Measurements from ENCODE around the gene ZNF831.

The ZNF831 gene

DNA sequence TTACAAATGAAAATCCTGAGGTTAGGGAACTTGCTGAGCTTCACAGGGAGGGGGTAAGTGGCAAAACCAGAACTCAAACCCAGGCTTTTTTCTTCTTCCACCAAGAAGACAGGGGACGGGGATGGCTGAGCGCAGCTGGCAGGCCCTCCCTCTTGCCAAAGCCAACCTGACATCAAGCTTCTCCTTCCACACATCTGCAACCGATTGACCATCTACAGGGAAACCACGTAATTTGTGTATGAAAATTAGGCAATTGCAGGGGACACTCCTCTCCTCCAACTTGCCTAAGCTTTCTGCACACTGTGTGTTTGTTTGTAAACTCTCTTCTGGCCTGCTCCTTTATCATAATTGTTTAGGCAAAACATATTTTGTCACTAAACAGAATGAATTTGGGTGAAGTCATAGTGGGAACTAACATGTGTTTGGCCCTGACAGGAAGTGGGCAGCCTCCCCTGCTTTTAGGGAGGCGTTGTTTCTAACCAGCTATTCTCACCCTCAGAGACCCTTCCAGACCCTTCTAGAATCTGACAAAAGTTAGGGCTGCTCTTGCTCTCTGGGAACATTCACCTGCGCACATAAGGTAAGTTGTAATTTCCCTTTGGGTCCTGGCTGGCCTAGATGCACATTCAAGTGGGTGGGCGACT, 18.9 kb downstream of the ZNF831 start:
- peak; percentile 23 for DNase-seq

DNA sequence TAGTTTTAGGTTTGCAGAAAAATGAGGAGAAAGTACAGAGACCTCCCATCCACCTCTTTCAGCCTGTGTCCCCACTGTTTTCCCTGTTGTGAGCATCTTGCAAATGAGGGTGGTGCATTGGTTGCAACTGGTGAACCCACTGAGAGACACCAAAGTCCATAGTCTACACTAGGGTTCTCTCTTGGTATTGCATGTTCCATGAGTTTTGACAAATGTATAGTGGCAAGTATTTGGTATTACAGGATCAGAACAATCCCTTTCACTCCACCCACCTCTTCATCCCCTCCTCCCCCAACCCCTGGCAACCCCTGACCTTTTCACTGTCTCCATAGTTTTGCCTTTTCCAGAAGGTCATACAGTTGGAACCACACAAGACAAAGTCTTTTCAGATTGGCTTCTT, 20.1 kb downstream of the ZNF831 start:
- peak; percentile 28 for DNase-seq

DNA sequence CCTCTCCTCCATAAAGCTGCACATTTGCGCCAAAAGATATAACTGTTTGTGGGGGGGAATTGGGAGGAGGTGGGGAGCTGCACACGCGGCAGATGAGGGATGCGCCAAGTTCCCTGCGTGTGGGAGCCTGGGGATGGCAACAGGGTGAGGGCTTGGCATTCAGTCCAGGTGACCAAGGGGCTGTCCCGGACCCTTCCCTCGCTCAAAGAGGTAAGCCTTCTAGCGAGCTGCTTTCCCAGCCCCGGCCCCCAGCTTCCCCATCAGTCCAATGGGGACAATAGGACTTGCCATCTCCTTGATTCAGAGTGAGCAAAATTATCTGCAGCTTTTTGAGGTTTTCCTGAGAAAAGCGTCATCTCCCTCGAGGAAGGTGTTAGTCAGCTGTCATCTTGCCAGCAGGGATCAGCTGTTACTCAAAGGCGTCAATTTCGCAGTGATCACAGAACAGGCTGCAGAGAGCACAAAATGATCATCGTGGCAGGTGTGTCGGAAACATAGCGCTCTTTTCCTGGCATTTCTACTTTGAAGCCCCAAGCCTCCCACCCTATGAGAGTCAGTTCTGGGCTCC, 21.3 kb downstream of the ZNF831 start:
- DNase-seq: peak; percentile 54

DNA sequence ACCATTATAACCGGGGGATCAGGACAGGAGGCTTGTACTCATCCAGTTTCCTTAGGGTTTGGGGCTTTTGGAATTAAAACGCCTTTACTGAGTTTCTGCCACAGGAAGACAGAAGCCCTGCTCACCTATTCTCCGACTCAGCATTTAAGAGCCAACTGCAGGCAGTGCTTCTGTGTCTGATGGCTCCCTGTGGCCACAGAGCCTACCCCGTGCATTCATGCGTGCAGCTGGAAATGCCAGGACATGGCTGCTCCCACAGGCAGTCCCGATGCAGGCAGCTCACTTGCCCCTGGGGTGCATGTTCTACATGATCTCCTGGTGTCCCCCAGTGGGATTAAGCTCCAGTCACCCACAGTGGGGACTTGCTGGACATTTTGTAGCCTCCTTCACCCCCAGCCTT, 22.2 kb downstream of the ZNF831 start:
- DNase-seq: peak; percentile 42

DNA sequence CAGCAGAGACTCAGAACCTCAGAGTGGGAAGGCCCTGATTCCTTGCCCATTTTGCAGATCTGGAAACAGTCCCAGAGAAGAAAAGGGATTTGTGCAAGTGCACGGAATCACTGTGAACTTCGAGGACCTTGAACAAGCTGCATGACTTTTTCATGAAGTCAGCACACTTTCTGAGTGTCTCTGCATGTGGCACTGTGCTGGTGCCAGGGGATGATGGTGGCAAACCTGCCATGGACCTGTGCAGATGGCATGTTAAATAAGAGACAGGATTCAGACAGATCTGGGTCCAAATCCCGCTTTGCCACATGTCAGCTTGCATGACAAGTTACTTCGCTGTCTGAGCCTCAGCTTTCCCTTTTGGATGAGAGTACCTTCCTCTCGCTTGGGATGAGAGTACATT, 26.8 kb downstream of the ZNF831 start:
- DNase-seq: no peak

DNA sequence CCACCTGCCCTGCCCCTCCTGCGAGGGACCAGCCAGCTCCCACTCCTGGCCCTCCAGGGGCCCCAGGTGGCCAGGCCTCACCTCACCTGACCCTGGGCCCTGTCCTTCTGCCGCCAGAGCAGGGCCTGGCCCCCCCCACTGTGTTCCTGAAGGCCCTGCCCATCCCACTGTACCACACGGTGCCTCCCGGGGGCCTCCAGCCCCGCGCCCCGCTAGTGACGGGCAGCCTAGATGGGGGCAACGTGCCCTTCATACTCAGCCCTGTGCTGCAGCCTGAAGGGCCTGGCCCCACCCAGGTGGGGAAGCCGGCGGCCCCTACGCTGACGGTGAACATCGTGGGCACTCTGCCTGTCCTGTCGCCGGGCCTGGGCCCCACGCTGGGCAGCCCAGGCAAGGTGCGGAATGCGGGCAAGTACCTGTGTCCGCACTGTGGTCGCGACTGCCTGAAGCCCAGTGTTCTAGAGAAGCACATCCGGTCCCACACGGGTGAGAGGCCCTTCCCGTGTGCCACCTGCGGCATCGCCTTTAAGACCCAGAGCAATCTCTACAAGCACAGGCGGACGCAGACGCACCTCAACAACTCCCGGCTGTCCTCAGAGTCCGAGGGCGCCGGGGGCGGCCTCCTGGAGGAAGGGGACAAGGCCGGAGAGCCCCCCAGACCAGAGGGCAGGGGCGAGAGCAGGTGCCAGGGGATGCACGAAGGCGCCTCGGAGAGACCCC, 27.6 kb downstream of the ZNF831 start:
- no peak for DNase-seq

DNA sequence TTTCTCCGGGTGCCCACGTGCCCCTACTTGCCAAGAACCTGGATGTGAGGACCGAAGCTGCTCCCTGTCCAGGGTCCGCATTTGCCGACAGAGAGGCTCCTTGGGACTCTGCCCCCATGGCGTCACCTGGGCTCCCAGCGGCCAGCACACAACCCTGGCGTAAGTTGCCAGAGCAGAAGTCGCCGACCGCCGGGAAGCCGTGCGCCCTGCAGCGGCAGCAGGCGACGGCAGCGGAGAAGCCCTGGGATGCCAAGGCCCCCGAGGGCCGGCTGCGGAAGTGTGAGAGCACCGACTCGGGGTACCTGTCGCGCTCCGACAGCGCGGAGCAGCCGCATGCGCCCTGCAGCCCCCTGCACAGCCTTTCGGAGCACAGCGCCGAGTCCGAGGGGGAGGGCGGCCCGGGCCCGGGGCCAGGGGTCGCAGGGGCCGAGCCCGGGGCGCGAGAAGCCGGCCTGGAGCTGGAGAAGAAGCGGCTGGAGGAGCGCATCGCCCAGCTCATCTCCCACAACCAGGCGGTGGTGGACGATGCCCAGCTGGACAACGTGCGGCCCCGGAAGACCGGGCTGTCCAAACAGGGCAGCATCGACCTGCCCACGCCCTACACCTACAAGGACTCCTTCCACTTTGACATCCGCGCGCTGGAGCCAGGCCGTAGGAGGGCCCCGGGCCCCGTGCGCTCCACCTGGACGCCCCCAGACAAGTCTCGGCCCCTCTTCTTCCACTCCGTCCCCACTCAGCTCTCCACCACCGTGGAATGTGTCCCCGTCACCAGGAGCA, 28.3 kb downstream of the ZNF831 start:
- DNase-seq: no peak

DNA sequence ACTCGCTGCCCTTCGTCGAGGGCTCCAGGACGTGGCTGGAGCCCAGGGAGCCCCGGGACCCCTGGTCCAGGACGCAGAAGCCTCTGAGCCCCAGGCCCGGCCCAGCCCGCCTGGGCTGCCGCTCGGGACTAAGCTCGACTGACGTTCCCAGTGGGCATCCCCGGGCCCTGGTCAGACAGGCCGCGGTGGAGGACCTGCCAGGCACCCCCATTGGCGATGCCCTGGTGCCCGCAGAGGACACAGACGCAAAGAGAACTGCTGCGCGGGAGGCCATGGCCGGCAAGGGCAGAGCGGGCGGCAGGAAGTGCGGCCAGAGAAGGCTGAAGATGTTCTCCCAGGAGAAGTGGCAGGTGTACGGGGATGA, 28.9 kb downstream of the ZNF831 start:
- DNase-seq: no peak

DNA sequence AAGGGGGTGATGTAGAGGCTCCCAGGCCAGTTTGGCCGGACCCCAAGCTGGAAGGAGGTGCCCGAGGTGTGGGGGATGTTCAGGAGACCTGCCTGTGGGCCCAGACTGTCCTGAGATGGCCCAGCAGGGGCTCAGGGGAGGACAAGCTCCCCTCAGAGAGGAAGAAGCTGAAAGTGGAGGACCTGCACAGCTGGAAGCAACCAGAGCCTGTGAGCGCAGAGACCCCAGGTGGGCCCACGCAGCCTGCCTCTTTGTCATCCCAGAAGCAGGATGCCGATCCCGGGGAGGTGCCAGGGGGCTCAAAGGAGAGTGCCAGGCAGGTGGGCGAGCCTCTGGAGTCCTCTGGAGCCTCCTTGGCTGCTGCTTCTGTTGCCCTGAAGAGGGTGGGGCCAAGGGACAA, 29.7 kb downstream of the ZNF831 start:
- DNase-seq: no peak

DNA sequence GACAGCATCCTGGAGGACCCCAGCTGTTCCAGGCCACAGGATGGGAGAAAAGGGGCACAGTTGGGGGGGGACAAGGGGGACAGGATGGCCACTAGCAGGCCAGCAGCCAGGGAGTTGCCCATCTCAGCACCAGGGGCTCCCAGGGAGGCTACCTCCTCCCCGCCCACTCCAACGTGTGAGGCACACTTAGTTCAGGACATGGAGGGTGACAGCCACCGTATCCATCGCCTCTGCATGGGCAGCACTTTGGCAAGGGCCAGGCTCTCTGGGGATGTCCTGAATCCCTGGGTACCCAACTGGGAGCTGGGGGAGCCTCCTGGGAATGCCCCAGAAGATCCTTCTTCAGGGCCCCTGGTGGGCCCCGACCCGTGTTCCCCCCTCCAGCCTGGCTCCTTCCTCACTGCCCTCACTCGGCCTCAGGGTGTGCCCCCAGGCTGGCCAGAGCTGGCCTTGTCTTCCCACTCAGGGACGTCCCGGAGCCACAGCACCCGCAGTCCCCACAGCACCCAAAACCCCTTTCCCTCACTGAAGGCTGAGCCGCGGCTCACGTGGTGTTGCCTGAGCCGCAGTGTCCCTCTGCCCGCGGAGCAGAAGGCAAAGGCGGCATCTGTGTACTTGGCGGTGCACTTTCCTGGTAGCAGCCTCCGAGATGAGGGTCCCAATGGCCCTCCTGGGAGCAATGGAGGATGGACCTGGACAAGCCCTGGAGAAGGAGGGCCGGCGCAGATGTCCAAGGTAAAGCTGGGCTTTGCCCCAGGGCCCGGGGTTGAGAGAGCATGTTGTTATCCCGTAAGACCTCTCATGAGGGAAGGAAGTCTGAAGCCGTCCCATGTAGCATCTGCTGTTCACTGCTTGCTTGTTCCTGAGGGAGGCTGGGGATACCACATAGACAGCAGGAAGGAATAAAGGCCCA, 30.7 kb downstream of the ZNF831 start:
- DNase-seq: peak; percentile 48

DNA sequence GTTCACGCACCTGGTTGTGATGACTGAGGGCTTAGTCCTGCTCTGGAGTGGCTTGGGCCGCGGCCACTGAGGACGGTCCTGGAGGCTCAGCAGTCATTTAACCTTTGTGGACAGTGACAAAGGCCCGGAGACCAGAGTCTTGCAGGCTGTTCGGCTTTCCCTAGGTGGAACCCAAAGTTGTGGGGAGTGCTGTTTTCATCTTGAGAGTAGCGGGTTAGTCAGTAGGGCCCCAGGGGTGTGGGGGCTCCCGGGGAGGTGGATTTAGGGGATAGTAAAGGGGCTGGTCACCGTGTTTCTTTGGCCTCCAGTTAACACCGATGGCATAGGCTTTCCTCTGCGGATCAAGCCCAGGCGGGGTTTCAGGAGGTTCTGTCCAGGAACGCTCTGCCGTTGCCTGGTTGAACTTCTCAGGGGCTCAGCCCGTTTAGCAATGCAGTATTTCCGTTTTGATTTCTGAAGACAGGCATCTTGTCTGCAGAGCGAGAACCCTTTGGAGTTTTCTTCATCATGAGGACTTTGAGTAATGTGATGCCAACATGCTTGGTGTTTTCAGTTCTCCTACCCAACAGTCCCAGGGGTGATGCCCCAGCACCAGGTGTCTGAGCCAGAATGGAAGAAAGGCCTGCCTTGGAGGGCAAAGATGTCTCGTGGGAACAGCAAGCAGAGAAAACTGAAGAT, 31.8 kb downstream of the ZNF831 start:
- DNase-seq: peak; percentile 45

DNA sequence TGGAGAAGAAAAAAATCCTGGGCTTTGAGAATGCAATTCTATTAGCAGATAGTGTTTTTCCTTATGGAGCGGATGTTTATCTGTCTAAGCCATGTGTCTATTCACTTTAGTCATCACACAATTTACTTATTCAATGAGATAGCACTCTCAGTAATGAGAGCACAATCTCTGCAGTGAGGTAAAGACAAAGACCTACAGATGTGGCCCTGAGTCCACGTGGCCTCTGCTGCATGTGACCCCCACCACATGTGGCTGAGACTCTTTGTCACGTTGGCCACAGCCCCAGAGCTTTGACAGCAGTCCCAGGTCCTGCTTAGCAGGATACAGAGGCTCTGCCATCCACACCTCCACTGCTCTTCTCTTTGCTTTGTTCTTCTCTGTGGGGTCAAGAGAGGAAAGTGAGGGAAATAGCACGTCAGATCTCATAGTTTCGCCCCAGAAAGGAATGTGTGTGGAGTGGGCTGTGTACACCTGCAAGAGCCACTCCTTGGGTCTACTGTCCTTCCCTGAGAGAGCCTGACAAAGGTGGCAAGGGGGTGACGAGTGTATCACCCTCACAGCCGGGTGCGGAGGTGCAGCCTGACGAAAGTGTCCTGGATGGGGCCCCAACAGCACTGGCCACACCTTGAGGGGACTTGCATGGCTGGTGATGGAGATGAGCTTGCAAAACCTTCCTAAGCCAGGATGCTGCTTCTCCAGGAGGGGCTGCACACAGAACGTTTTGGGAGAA, 40.7 kb downstream of the ZNF831 start:
- DNase-seq: peak; percentile 38

DNA sequence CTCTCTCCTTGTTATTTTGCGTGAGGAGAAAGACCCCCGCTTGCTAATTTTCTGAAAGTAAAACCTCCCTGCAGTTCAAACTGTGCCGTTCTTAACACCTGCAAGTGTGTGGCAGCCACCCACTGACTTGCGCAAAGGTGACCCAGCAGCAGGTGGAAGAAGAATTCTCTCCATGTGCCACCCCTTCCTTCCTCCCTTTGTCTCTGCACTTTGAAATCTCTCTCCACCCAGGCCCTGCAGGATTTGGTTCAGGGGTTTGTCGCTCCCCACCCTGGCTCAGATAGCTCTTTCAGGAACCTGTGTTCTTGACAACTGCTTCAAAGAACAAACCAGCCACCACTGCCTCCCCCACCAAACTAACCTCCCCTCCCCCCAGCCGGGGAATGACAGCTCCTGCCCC, 41.4 kb downstream of the ZNF831 start:
- DNase-seq: peak; percentile 36

DNA sequence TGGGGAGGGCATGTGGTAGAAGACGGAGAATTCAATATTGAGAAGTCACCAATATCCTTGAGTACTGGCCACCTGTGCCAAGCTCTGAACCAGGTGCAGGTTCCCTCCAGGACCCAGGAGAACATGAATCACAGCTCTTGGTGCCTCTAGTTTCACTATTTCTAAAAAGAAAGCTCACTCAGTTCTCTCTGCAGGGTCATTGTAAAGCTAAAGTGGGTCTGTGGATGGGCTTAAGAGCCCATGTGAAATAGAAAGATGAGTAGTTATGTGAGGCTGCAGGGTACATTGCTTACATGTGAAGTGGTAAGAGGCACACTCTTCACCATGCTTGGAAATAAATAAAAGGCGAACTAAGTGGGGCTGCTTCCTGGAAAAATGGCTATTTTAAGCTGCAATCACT, 43.6 kb downstream of the ZNF831 start:
- no peak for DNase-seq

DNA sequence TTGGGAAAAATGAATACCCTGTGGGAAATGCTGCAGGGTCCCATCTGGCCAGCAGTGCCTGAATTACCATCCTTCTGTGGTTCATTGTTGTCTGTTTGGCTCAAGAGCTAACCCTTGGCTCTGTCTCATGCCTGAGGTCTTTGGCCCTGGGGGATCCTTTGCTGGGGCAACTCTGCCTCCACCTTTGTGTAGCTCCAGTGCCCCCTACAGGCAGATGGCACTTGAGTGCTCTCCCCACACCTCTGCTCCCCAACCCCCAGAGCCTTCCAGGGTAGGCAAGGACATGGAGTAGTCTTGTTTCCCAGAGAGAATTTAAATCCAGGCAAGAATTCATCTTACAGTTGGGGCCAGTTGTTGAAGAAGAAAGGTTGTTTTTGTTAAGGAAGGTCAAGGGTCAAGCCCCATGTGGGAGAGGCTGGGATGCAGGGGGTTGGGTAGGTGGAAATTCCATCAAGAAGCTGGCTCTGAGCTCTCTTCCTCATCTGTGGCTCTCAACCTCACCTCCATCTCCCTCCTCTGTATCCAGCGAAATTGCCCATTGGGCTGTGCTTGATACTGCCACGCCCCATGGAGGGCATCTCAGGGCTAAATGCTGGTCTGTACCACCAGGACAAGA, 44.2 kb downstream of the ZNF831 start:
- peak; percentile 87 for DNase-seq

DNA sequence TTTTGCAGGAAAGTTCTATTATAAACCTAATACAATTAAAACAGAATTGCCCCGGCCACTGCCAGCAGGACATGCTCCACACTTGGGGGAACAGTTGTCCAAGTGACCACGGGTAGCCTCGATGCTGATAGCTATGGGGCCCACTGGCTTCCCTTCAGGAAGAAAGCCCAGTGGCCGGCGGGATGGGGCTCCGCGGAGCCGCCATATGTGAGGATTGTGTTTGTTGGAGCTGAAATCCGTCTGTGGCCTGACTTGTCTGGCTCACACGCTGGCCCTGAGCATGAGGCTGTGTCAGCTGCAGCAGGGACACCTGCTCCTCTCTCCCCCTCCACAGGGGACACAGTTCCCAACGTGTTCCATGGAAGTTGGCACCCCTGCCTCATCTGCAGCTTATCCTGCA, 46.6 kb downstream of the ZNF831 start:
- DNase-seq: no peak

DNA sequence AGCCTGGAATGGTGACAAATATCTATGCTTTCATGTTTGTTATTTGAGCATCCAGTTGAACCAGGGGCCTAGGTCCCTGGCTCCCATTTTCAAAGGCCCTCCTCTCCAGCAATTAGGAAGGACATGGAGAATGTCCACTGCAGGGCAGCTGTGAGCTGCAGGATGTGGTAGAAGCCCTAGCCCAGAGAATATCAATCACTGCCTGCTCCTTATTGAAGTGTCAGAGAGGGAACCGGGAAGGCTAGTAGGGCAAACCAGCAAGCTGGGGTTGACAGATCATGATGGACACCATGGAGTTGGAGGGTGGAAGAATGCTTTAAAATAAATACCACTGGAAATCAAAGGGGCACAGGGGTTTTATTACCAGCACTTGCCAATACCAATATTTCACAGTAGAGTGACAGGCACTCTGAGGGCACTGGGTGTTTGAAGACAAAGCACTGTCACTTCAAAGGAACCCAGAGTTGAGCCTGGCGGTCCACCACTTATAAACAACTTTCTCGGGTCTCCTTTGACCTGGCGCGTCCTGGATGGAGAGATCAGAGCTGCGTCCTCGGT, 47.7 kb downstream of the ZNF831 start:
- no peak for DNase-seq

DNA sequence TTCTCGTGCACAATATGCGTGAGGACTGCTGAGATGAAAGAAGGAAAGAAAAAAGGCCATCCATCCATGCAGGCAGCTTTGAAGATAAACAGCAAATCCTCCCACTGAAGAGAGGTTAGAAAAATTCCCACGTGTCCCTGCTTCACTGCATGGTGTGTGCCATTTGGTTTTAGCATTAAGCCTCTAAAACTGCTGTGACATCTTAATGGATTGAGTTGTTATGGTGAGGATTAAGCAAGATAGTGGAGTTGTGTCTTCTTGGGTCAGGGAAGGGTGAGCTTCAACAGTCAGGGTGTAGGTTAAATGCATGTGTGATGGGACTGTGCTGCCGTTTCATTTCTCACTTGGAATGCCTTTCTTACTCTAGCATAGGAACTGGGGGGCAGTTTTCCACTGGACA, 50.5 kb downstream of the ZNF831 start:
- no peak for DNase-seq

DNA sequence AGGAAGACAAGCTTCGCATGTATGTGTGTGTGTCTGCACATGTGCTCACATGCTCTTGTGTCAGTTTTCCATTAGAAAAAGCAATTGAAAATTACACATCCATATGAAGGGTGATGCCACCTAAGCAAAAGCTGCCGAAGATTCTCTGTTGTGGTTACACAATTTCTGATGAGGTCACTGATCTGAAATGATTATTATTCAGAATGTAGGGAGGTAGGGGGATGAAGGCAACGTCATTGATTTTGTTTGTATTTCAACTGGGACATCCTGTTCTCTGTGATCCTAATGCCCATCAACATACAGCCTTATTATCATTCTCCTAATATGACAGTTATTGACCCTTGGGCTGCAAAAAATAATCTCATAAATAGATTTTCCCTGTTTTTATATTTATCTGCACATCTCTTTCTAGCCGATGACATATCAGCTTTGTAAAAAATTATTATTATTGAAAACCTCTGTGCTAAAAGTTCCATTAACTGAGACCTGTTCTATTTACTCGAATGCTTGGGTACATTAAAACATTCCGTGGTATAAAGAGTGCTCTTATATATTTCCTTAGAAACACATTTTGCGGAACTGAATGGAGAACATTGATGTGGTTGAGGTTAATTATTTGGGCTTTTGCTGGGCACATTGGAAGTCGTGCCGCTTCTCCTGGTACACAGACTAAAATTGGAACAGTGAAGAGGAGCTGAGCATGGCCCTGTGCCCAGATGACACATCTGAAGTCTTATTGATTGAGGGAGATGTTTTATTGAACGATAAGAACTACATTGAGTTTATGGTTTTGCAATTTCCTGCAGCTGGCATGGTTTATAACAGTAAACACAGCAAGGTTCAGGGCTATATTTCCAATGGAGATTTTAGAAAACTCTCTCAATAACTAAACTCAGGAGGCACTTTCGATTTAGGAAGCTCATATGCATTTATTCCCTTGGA, 51.3 kb downstream of the ZNF831 start:
- DNase-seq: no peak

Data from activated CD8-positive, alpha-beta memory T cell treated with anti-CD3 and anti-CD28 coated beads, Interleukin-2, amount 50 U/mL, for 48 hours (primary cell).